Neural progenitor cell (in vitro differentiated cells): Measurements from ENCODE around the gene PTGER4.

Source experiments
- CTCF ChIP-seq: fragments of 200-600 bp; sonication (generic); IDR thresholded peaks from 2 replicates; pipeline ENCODE4 v1.5.1; 2017; ENCODE audit warnings: antibody characterized with exemption, mild to moderate bottlenecking
- EZH2 ChIP-seq: fragments of 200-600 bp; sonication (generic); IDR thresholded peaks from 2 replicates; pipeline ENCODE4 v1.6.1; 2017; ENCODE audit warnings: antibody characterized with exemption, mild to moderate bottlenecking, moderate library complexity
- EZH2phosphoT487 ChIP-seq: fragments of 200-600 bp; sonication (generic); IDR thresholded peaks from 2 replicates; pipeline ENCODE4 v1.6.1; 2017; ENCODE audit warnings: antibody characterized with exemption

DNA sequence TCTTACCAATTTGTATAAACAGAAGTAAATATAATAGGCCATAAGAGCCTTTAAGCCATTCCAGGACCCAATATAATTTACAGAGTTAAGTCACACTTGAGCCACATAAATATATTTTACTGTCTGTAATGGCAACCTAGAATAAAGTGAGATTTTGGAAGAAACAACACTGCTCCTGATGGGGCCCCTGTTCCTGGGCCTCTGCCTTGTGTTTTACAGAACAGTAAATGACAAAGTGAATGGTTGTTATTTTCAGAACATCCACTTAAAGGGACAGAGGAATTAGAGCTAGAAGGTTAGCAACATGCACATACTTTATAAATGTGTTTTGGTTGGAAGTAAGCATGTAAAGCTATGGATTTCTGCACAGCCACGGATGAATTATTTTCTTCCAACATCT, 3.6 kb downstream of the PTGER4 start:
- TF ChIP-seq CTCF (no peak), EZH2 (no peak), EZH2phosphoT487 (no peak)
